Suprapubic skin (tissue), 3 donors: ENCODE measurements around the gene GAS7.

Experiments used
- CTCF ChIP-seq, 2 donors: fragments of 200-600 bp in 1 of 2; fragments of 450-650 bp in 1 of 2; sonication (generic) in 1 of 2; IDR thresholded peaks; one replicate each; pipeline ENCODE4 v1.5.1; 2016 to 2019; ENCODE audit warnings: antibody characterized with exemption in 2 of 2, mild to moderate bottlenecking in 1 of 2, moderate library complexity in 1 of 2
- EP300 ChIP-seq: sonication (generic); formaldehyde crosslinking; IDR thresholded peaks from one replicate; pipeline ENCODE4 v1.6.1; 2017; ENCODE audit warnings: antibody characterized with exemption
- POLR2A ChIP-seq, 2 donors: fragments of 450-650 bp; IDR thresholded peaks; one replicate each; pipeline ENCODE4 v1.6.1; 2017; ENCODE audit warnings: antibody characterized with exemption in 2 of 2, mild to moderate bottlenecking in 2 of 2, moderate library complexity in 2 of 2

- TF ChIP-seq CTCF (IDR thresholded peaks at IDR 0.05) (no peak), EP300 (no peak), POLR2A (IDR thresholded peaks at IDR 0.05) (no peak)
These were observed 76.3 kb downstream of the GAS7 start for GRCh38 chr17:10121971-10122707.
